Heart left ventricle (tissue), 13 donors: ENCODE measurements around the gene TRIM29.

Source experiments
- POLR2A ChIP-seq, 2 donors: fragments of 450-650 bp; IDR thresholded peaks; one replicate each; pipeline ENCODE4 v1.6.1; 2017; ENCODE audit warnings: antibody characterized with exemption in 2 of 2, mild to moderate bottlenecking in 2 of 2, moderate library complexity in 2 of 2
- TF ChIP-seq, protein P1 (sequence below), 12 donors: fragments of 200-600 bp; sonication (generic) in 4 of 12; IDR thresholded peaks; one replicate each; pipeline versions ENCODE4 v1.5.0 to v1.8.0; 2018 to 2022; ENCODE audit warnings: antibody characterized with exemption in 12 of 12, mild to moderate bottlenecking in 5 of 12
- donor health status: ischemic (EF 13 %, LVEDD 7.1; RV severe dilation, severe dysfunction).
- donor health status: DM: no; HTN: yes; CAD: no.
- donor health status: DM: no; HTN: no; CAD: no.
- donor health status: ischemic (EF 25% LVEDD 6.9; RV normal size, moderate dysfunction).
- donor health status: ischemic (EF 25% LVEDD 5.7; RV mildly dilated, moderate dysfunction).
- donor health status: ischemic (EF 35%, LVEDD 5.7; RV mildly dilated, moderate dysfunction).
- donor health status: nonischemic (EF 11% LVEDD 7.7; RV severe dilation, severe dysfunction).
- donor health status: DM: yes; HTN: yes; CAD: no.
- donor health status: PGD.
- donor health status: ischemic (EF 29% LVEDD 5.4; RV normal size, mild dysfunction).
- donor health status: nonischemic (EF 23%, LVEDD 6.1; RV moderate dilation, normal function).

DNA sequence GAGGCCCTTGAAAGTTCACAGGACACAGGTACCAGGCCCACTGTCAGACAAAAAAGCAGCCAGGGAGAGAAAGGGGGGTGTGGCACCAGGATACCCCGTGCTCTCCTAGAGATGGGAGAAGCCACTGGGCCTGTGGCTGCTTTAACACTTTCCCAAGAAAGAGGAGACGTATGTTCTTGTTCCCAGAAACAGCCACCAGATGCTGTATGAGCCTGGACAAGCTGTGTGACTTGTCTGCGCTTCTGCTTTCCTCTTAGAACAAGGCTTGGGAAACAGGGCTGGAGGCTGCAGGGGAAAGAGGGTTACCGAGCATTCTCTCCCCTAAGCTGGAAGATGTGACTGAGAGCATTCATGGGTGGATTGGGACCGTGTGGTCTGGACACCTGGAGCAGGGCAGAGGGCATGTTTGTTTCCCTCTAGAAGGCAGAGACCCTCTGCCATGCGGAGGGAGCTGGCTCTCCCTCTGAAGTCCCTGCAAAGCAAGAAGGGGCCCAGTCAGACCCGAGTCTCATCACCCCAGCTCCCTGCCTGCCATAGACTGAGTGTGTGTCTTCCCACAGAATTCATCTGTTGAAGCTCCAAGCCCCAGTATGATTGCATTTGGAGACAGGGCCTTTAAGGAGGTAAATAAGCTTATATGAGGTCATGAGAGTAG is 74.1 kb downstream of the TRIM29 start:
- TF ChIP-seq, protein P1, sequence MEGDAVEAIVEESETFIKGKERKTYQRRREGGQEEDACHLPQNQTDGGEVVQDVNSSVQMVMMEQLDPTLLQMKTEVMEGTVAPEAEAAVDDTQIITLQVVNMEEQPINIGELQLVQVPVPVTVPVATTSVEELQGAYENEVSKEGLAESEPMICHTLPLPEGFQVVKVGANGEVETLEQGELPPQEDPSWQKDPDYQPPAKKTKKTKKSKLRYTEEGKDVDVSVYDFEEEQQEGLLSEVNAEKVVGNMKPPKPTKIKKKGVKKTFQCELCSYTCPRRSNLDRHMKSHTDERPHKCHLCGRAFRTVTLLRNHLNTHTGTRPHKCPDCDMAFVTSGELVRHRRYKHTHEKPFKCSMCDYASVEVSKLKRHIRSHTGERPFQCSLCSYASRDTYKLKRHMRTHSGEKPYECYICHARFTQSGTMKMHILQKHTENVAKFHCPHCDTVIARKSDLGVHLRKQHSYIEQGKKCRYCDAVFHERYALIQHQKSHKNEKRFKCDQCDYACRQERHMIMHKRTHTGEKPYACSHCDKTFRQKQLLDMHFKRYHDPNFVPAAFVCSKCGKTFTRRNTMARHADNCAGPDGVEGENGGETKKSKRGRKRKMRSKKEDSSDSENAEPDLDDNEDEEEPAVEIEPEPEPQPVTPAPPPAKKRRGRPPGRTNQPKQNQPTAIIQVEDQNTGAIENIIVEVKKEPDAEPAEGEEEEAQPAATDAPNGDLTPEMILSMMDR (IDR thresholded peaks at IDR 0.05) = no peak
- no peak for TF ChIP-seq POLR2A (IDR thresholded peaks at IDR 0.05)
